Transverse colon (tissue), 4 donors: ENCODE data around the gene CDC45.

Source experiments
- POLR2A ChIP-seq: fragments of 450-650 bp; IDR thresholded peaks from one replicate; pipeline ENCODE4 v1.6.1; 2016; ENCODE audit warnings: antibody characterized with exemption, mild to moderate bottlenecking, moderate library complexity
- POLR2AphosphoS5 ChIP-seq, 3 donors: sonication (generic); formaldehyde crosslinking; IDR thresholded peaks; one replicate each; pipeline ENCODE4 v1.6.1; 2016; ENCODE audit warnings: antibody characterized with exemption in 3 of 3
- TF ChIP-seq, protein P1 (sequence below), 5 experiments: fragments of 200-600 bp in 3 of 5; fragments of 450-650 bp in 2 of 5; sonication (generic) in 3 of 5; IDR thresholded peaks; 1 replicate in 2 of 5; 2 replicates in 3 of 5; pipeline ENCODE4 v1.5.1; 2016 to 2017; ENCODE audit warnings: antibody characterized with exemption in 5 of 5, inconsistent platforms in 3 of 5, mild to moderate bottlenecking in 2 of 5, moderate library complexity in 1 of 5

GRCh38 chr22:19471572-19471971, 8.1 kb upstream of the CDC45 start:
- TF ChIP-seq POLR2A: no peak
- TF ChIP-seq, protein P1, sequence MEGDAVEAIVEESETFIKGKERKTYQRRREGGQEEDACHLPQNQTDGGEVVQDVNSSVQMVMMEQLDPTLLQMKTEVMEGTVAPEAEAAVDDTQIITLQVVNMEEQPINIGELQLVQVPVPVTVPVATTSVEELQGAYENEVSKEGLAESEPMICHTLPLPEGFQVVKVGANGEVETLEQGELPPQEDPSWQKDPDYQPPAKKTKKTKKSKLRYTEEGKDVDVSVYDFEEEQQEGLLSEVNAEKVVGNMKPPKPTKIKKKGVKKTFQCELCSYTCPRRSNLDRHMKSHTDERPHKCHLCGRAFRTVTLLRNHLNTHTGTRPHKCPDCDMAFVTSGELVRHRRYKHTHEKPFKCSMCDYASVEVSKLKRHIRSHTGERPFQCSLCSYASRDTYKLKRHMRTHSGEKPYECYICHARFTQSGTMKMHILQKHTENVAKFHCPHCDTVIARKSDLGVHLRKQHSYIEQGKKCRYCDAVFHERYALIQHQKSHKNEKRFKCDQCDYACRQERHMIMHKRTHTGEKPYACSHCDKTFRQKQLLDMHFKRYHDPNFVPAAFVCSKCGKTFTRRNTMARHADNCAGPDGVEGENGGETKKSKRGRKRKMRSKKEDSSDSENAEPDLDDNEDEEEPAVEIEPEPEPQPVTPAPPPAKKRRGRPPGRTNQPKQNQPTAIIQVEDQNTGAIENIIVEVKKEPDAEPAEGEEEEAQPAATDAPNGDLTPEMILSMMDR (IDR thresholded peaks at IDR 0.05): no peak
- TF ChIP-seq POLR2AphosphoS5 (IDR thresholded peaks at IDR 0.05): no peak
